SH-SY5Y (cell line): Measurements from ENCODE around the gene ZNF148.

Experiments used
- GATA2 ChIP-seq: IDR thresholded peaks from 2 replicates; pipeline ENCODE4 v1.6.1; 2011; ENCODE audit warnings: mild to moderate bottlenecking, low read depth, low read length
- GATA3 ChIP-seq: IDR thresholded peaks from 2 replicates; pipeline ENCODE4 v1.6.1; 2011; ENCODE audit warnings: low read depth, mild to moderate bottlenecking, low read length, moderate library complexity

DNA sequence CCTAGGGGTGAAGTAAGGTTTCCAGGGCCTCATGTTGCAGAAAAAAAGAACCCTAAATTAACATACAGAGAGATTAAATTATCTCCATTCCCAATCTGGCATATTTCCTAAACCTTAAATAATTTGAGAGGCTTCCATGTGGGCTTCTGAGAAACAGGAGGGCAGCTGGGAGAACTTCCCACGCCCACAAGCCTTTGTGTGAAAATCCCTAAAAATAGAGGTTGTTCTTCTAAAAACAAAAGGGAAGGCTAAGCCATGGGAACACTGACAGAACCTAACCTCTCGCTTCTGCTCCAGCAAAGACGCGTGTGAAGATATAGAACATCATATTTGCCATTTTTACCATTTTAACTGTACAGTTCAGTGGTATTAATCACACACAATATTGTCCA lies 161.8 kb downstream of the ZNF148 start:
- no peak for TF ChIP-seq GATA2
- TF ChIP-seq GATA3 = no peak
